KMS-11 (cell line): ENCODE results near the gene CRIP1.
A peak's percentile ranks its signal among the peaks of the same experiment; 100 is the strongest.

Experiments used
- H2AFZ ChIP-seq: fragments of 200-600 bp; sonication (generic); 2 replicates; pipeline ENCODE4 v1.6.1; 2016; ENCODE audit warnings: antibody characterized with exemption, mixed run types, low read depth
- H3K27ac ChIP-seq: fragments of 200-600 bp; sonication (generic); 2 replicates; pipeline ENCODE4 v1.6.1; 2016; ENCODE audit warnings: mild to moderate bottlenecking, mixed run types
- H3K27me3 ChIP-seq: fragments of 200-600 bp; sonication (generic); 2 replicates; pipeline ENCODE4 v1.6.1; 2017; ENCODE audit warnings: mild to moderate bottlenecking, low read depth, mixed run types, moderate library complexity; ENCODE audit not compliant: insufficient read depth
- H3K36me3 ChIP-seq: fragments of 200-600 bp; sonication (generic); 2 replicates; pipeline ENCODE4 v1.6.1; 2017; ENCODE audit warnings: mild to moderate bottlenecking, mixed run types; ENCODE audit not compliant: insufficient read depth
- H3K4me1 ChIP-seq: fragments of 200-600 bp; sonication (generic); 2 replicates; pipeline ENCODE4 v1.6.1; 2016; ENCODE audit warnings: mild to moderate bottlenecking, low read depth, mixed run types; ENCODE audit not compliant: poor library complexity, severe bottlenecking
- H3K4me2 ChIP-seq: fragments of 200-600 bp; sonication (generic); 2 replicates; pipeline ENCODE4 v1.7.0; 2016; ENCODE audit warnings: mild to moderate bottlenecking, mixed run types
- H3K4me3 ChIP-seq: fragments of 200-600 bp; sonication (generic); IDR thresholded peaks from 2 replicates; pipeline ENCODE4 v1.6.1; 2017; ENCODE audit warnings: low read depth, low read length, mixed read lengths; ENCODE audit not compliant: insufficient read depth
- H3K79me2 ChIP-seq: fragments of 200-600 bp; sonication (generic); 2 replicates; pipeline ENCODE4 v1.6.1; 2016; ENCODE audit warnings: low read depth, mixed run types; ENCODE audit not compliant: insufficient read depth
- H3K9ac ChIP-seq: fragments of 200-600 bp; sonication (generic); 2 replicates; pipeline ENCODE4 v1.6.1; 2016; ENCODE audit warnings: mild to moderate bottlenecking, mixed run types
- H4K20me1 ChIP-seq: fragments of 200-600 bp; sonication (generic); 2 replicates; pipeline ENCODE4 v1.6.1; 2016; ENCODE audit warnings: mild to moderate bottlenecking, mixed run types; ENCODE audit not compliant: insufficient read depth
- TF ChIP-seq, protein P1 (sequence below): fragments of 200-600 bp; sonication (generic); conservative IDR thresholded peaks from 2 replicates; pipeline ENCODE4 v1.6.1; 2017; ENCODE audit warnings: low read depth, mild to moderate bottlenecking, antibody characterized with exemption, low read length, moderate library complexity, mixed read lengths

Gene CRIP1

DNA sequence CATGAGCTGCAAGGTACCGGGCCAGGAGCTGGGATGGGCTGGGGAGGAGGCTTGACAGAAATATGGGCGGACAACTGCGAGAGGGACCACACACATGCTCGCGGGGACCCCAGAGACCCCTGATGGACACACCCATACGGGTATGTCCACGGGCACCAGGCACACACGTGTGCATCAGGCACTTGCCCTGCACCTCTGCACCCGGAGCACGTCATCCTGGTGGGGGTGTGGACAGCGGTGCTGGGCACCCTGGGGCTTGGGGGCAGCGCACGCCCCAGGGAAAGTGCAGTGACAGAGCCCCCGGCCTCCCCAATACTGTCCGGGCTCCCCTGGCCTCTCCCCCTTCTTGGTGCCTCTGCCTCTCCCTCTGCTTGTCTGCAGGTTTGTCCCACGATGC, 1.7 kb upstream of the CRIP1 start:
- Histone ChIP-seq H3K27me3 (peaks cover 7% of the 10 kb centered on the region), H4K20me1 (no peaks in the 10 kb centered on the region), H2AFZ (no peak overlapping the region), H3K79me2 (peaks cover 22% of the 10 kb centered on the region; the same call in 1 of the 2 replicates), H3K4me2 (no peak overlapping the region), H3K9ac (no peak overlapping the region), H3K4me3 (no peak overlapping the region), H3K4me1 (peaks cover 23% of the 10 kb centered on the region), H3K36me3 (no peaks in the 10 kb centered on the region), H3K27ac (no peak overlapping the region)
- TF ChIP-seq, protein P1, sequence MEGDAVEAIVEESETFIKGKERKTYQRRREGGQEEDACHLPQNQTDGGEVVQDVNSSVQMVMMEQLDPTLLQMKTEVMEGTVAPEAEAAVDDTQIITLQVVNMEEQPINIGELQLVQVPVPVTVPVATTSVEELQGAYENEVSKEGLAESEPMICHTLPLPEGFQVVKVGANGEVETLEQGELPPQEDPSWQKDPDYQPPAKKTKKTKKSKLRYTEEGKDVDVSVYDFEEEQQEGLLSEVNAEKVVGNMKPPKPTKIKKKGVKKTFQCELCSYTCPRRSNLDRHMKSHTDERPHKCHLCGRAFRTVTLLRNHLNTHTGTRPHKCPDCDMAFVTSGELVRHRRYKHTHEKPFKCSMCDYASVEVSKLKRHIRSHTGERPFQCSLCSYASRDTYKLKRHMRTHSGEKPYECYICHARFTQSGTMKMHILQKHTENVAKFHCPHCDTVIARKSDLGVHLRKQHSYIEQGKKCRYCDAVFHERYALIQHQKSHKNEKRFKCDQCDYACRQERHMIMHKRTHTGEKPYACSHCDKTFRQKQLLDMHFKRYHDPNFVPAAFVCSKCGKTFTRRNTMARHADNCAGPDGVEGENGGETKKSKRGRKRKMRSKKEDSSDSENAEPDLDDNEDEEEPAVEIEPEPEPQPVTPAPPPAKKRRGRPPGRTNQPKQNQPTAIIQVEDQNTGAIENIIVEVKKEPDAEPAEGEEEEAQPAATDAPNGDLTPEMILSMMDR, result no peak

DNA sequence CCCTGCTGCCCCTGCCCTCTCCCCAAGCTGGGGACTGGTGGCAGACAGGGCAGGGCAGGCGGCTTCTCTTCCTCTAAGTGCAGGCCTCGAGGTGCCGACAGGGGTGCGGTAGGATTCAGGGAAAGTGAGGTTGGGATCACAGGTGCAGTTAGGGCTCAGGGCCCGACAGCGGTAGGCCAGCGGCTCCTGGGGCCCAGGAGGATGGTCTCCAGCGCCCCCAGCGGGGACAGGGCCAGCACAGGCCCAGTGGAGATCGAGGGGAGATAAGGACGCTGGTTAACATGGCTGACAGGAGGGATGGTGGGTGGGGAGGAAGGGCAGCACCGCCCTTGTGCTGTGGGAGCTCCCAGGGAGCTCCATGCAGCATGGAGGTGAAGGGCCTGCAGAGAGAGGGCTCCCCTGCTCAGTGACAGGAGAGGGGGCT, 935 bp upstream of the CRIP1 start:
- Histone ChIP-seq H4K20me1 (no peaks in the 10 kb centered on the region), H2AFZ (no peak overlapping the region), H3K4me3 (no peak overlapping the region), H3K27me3 (no peaks in the 10 kb centered on the region), H3K4me1 (peaks cover 16% of the 10 kb centered on the region), H3K36me3 (no peaks in the 10 kb centered on the region), H3K9ac (no peak overlapping the region), H3K27ac (no peak overlapping the region), H3K4me2 (no peak overlapping the region), H3K79me2 (peaks cover 22% of the 10 kb centered on the region; the same call in 1 of the 2 replicates)
- TF ChIP-seq, protein P1, result 0 out of 2 replicates have a peak, but pooled peaks have one; percentile 13

DNA sequence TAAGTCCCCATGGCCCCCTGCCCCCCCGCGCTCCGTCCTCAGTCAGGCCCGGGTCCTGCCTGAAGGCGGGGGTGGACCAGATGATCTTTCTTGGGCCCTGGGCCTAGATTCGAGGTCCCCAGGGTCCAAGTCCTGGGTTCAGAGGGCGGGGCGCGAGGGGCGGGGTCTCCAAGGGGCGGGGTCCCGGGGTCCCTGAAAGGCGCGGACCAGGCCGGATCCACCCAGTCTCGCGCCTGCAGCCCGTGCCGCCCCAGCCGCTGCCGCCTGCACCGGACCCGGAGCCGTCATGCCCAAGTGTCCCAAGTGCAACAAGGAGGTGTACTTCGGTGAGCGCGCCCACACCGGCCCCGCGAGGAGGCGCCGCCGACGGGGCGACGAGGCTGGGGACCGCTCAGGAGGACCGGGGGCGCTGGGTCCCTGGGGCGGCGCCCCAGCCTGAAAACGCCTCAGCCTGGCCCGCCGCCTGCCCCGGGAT, 325 bp downstream of the CRIP1 start:
- H3K4me3 ChIP-seq, result no peak overlapping the region

DNA sequence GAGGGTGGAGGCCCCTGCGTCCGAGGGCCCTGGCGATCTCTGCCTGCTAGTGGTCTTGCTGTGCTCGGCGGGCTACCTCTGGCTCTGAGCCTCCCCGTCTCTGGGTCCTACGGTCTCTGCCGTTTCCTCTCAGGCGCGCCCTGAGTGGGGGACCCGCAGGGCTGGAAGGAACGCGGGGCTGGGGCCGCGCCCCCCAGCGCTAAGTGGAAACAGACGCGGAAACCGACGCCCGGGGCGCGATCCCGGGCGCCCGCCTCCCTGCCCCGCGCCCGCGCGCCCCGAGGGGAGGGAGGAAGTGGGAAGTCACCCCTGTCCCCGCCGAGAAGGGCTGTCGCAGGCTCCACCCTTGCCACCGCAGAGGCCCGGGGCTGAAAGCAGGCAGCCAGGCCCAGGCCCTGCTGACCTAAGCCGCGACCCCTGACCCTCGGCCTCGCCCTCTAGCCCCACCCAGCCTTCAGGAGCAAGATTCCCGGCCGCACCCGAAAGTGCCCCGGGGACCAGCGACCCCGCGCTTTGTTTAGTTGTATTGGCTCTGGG, 831 bp downstream of the CRIP1 start:
- no peaks in the 10 kb centered on the region; the same call in 1 of the 2 replicates for H4K20me1 ChIP-seq
- H3K27ac ChIP-seq, result peak overlapping the region; percentile 98
- H2AFZ ChIP-seq, result peak overlapping the region; percentile 59; the same call in 1 of the 2 replicates
- H3K27me3 ChIP-seq, result no peaks in the 10 kb centered on the region
- TF ChIP-seq, protein P1, result no peak
- no peak overlapping the region for H3K4me3 ChIP-seq
- peak overlapping the region; percentile 96 for H3K9ac ChIP-seq
- H3K4me1 ChIP-seq, result peaks cover 12% of the 10 kb centered on the region
- H3K36me3 ChIP-seq, result no peaks in the 10 kb centered on the region
- H3K4me2 ChIP-seq, result peak overlapping the region; percentile 85
- peaks cover 25% of the 10 kb centered on the region for H3K79me2 ChIP-seq

More for the DNA sequence above, 325 bp downstream of the CRIP1 start:
- Histone ChIP-seq H3K4me2 (peak overlapping the region; percentile 85), H3K4me1 (peaks cover 14% of the 10 kb centered on the region), H3K27ac (peak overlapping the region; percentile 98), H3K36me3 (no peaks in the 10 kb centered on the region), H3K9ac (peak overlapping the region; percentile 96), H2AFZ (peak overlapping the region; percentile 59; the same call in 1 of the 2 replicates), H3K79me2 (peaks cover 25% of the 10 kb centered on the region), H3K27me3 (no peaks in the 10 kb centered on the region), H4K20me1 (no peaks in the 10 kb centered on the region; the same call in 1 of the 2 replicates)
- TF ChIP-seq, protein P1, result no peak
